Fibroblast of the conjunctiva (primary cell): ENCODE data around the gene MDH1B.
"Not testable (repeated sequence)": the region's sequence is repeated elsewhere in the genome, so short reads cannot be mapped to it uniquely, and the experiment has no call there.

Experiments
- DNase-seq: peaks from one replicate; pipeline ENCODE4 v3.0.0-alpha.2; 2010; ENCODE audit warnings: low read depth

MDH1B gene

GRCh38 chr2:206766057-206766930 lies 1.2 kb upstream of the MDH1B start:
- no peak for DNase-seq

GRCh38 chr2:206764673-206765241 lies 371 bp downstream of the MDH1B start:
- no peak for DNase-seq

- no peak for DNase-seq
These were observed 8.3 kb downstream of the MDH1B start for GRCh38 chr2:206756816-206757215.

- no peak for DNase-seq
These were observed 24.3 kb downstream of the MDH1B start for GRCh38 chr2:206740800-206741199.

GRCh38 chr2:206739271-206739670 lies 25.9 kb downstream of the MDH1B start:
- no peak for DNase-seq

- no peak for DNase-seq
These were observed 28.2 kb downstream of the MDH1B start for GRCh38 chr2:206736935-206737334.

- DNase-seq, result no peak
These were observed 31.8 kb downstream of the MDH1B start for GRCh38 chr2:206733341-206733740.

- no peak for DNase-seq
These were observed 36.6 kb downstream of the MDH1B start for GRCh38 chr2:206728277-206729199.

GRCh38 chr2:206727287-206727686 lies 37.8 kb downstream of the MDH1B start:
- no peak for DNase-seq

- no peak for DNase-seq
These were observed 41.8 kb downstream of the MDH1B start for GRCh38 chr2:206723288-206723687.

GRCh38 chr2:206721256-206721920 lies 43.7 kb downstream of the MDH1B start:
- DNase-seq, result no peak

- DNase-seq, result no peak
These were observed 46.8 kb downstream of the MDH1B start, which contains the start of gene DYTN for GRCh38 chr2:206718296-206718695. TSS of gene DYTN (minus strand) at chr2:206718396. CDS start at chr2:206718279, 117 bp downstream.

- DNase-seq, result no peak
These were observed 48.5 kb downstream of the MDH1B start for GRCh38 chr2:206716623-206717022.

- DNase-seq, result not testable (repeated sequence)
These were observed 49.9 kb downstream of the MDH1B start for GRCh38 chr2:206715183-206715582.

- no peak for DNase-seq
These were observed 51.4 kb downstream of the MDH1B start for GRCh38 chr2:206713746-206714145.

GRCh38 chr2:206708286-206708685 lies 56.8 kb downstream of the MDH1B start:
- DNase-seq, result no peak

GRCh38 chr2:206707164-206707701 lies 57.9 kb downstream of the MDH1B start:
- no peak for DNase-seq

GRCh38 chr2:206701952-206702605 lies 63.0 kb downstream of the MDH1B start:
- no peak for DNase-seq

- DNase-seq, result no peak
These were observed 65.0 kb downstream of the MDH1B start for GRCh38 chr2:206700156-206700555.

- DNase-seq, result no peak
These were observed 66.3 kb downstream of the MDH1B start for GRCh38 chr2:206698811-206699210.

- no peak for DNase-seq
These were observed 68.2 kb downstream of the MDH1B start for GRCh38 chr2:206696910-206697309.
